Esophagus muscularis mucosa (tissue), 4 donors: ENCODE results near the gene PARP1. TPM values are rescaled to one million over a fixed set of nuclear protein-coding genes. Genes with fewer than 3 reads are reported as not detected.

Source experiments
- DNase-seq: peaks from one replicate; pipeline ENCODE4 v3.0.0-alpha.2; 2017; ENCODE audit errors: extremely low spot score
- H3K27ac ChIP-seq, 4 donors: fragments of 200-600 bp; sonication (generic); replicated peaks in 1 of 4; 1 replicate in 3 of 4; 2 replicates in 1 of 4; pipeline ENCODE4 v1.5.1; 2016 to 2019; ENCODE audit warnings: mild to moderate bottlenecking in 1 of 4
- H3K27me3 ChIP-seq, 4 donors: fragments of 200-600 bp; sonication (generic); one replicate each; pipeline versions ENCODE4 v1.5.1 to v1.6.0; 2016 to 2019
- H3K36me3 ChIP-seq, 4 donors: fragments of 200-600 bp; sonication (generic); one replicate each; pipeline ENCODE4 v1.5.1; 2016 to 2019
- H3K4me1 ChIP-seq, 4 donors: fragments of 200-600 bp; sonication (generic); one replicate each; pipeline ENCODE4 v1.5.1; 2016 to 2019
- H3K4me3 ChIP-seq, 4 donors: fragments of 200-600 bp; sonication (generic); 1 replicate in 2 of 4; 2 replicates in 2 of 4; pipeline ENCODE4 v1.5.1; 2016 to 2019; ENCODE audit warnings: mild to moderate bottlenecking in 4 of 4, moderate library complexity in 1 of 4
- H3K9me3 ChIP-seq, 4 donors: fragments of 200-600 bp; sonication (generic); 1 replicate in 3 of 4; 2 replicates in 1 of 4; pipeline ENCODE4 v1.5.1; 2016 to 2019
- CTCF ChIP-seq, 3 experiments: fragments of 200-600 bp in 2 of 3; fragments of 450-650 bp in 1 of 3; sonication (generic) in 2 of 3; IDR thresholded peaks; one replicate each; pipeline ENCODE4 v1.5.1; 2017 to 2019; ENCODE audit warnings: antibody characterized with exemption in 3 of 3, mild to moderate bottlenecking in 2 of 3, moderate library complexity in 1 of 3
- EP300 ChIP-seq: sonication (generic); formaldehyde crosslinking; IDR thresholded peaks from one replicate; pipeline ENCODE4 v1.6.1; 2017; ENCODE audit warnings: antibody characterized with exemption
- POLR2A ChIP-seq: fragments of 450-650 bp; IDR thresholded peaks from one replicate; pipeline ENCODE4 v1.6.1; 2017; ENCODE audit warnings: antibody characterized with exemption, moderate library complexity, mild to moderate bottlenecking, low read depth
- POLR2AphosphoS5 ChIP-seq, 2 donors: sonication (generic); formaldehyde crosslinking; IDR thresholded peaks; one replicate each; pipeline ENCODE4 v1.6.1; 2017; ENCODE audit warnings: antibody characterized with exemption in 2 of 2
- WGBS: methylation state at CpG from one replicate; pipeline ENCODE4 v1.1.5; 2018; 5-methylcytosine and 5-hydroxymethylcytosine counted together
- intact Hi-C: fragments of 100-400 bp; cut with DNase I; formaldehyde crosslinking; loops from one replicate; pipeline ENCODE4 v1.15.1; 2023
- total RNA-seq, 4 donors: library from RNA; depleted of rRNA; stranded (reverse); fragments of >200 nt; gene quantifications; one replicate each; pipeline versions ENCODE4 v1.1.0 to v1.2.1, GENCODE V29; 2016

Gene PARP1
- total RNA-seq, 4 donors from 2014 or later: 103 to 136 (median 108) TPM

DNA sequence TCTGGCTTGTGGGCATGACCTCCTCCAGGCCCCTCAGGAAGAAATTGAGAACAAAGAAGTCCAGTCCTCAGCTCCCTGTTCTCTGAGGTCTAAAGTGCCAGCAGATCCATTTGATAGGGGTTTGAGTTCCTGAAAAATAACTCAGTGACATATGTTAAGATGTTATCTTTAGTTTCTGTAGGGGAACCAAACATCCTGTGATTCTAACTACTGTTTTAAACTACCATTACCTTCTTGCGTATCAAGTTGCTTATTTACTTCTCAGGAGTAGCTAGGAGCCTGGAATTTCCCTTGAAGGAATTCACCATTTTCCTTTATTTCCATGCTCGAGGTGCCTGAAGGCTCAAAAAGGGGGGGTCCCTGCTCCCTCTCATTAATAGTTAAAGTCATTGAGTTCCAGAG, 80.1 kb downstream of the PARP1 start:
- WGBS: 69% methylated on average over 2 of the region's 2 CpGs

DNA sequence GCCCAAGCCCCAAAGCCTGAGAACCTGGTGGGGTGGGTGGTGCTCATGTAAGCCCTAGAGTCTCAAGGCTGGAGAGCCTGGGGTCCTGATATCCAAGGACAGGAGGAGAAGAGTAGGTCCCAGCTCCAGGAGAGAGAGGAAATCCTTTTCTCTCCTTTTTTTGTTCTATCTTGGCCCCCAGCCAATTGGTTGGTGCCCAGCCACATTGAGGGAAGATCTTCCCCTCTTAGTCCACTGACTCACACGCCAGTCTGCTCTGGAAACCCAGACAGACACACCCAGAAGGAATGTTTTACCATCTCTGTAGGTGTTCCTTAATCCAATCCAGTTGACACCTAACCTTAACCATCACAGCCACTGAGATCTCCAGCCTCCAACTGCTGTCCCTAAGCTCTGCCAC, 82.7 kb downstream of the PARP1 start:
- no peaks in the 10 kb centered on the region for H3K36me3 ChIP-seq
- intact Hi-C loops: no loop called here
- H3K27me3 ChIP-seq: peaks cover 0 to 5% (median 0%) of the 10 kb centered on the region in 4 donors
- 64% methylated on average over 1 of the region's 1 CpG for WGBS
- H3K27ac ChIP-seq: no peak overlapping the region
- H3K4me1 ChIP-seq: no peaks in the 10 kb centered on the region
- TF ChIP-seq CTCF (IDR thresholded peaks at IDR 0.05): no peak
- DNase-seq: no peak
- H3K4me3 ChIP-seq: no peak overlapping the region
- no peaks in the 10 kb centered on the region for H3K9me3 ChIP-seq

More for the DNA sequence above, 80.1 kb downstream of the PARP1 start:
- no peaks in the 10 kb centered on the region for H3K27me3 ChIP-seq
- no peak overlapping the region for H3K27ac ChIP-seq
- no peaks in the 10 kb centered on the region for H3K36me3 ChIP-seq
- intact Hi-C loops: no loop called here
- no peaks in the 10 kb centered on the region for H3K4me1 ChIP-seq
- TF ChIP-seq CTCF (IDR thresholded peaks at IDR 0.05) (no peak), POLR2AphosphoS5 (IDR thresholded peaks at IDR 0.05) (no peak), EP300 (no peak), POLR2A (no peak)
- H3K9me3 ChIP-seq: no peaks in the 10 kb centered on the region
- DNase-seq: no peak
- no peak overlapping the region for H3K4me3 ChIP-seq

GRCh38 chr1:226324479-226324878, 83.4 kb downstream of the PARP1 start:
- DNase-seq: no peak
- H3K4me1 ChIP-seq: no peaks in the 10 kb centered on the region
- no peak for TF ChIP-seq POLR2AphosphoS5 (IDR thresholded peaks at IDR 0.05)
- no peak for TF ChIP-seq CTCF (IDR thresholded peaks at IDR 0.05)
- TF ChIP-seq EP300: no peak
- no peak for TF ChIP-seq POLR2A
- peaks cover 0 to 5% (median 0%) of the 10 kb centered on the region in 4 donors for H3K27me3 ChIP-seq
- H3K4me3 ChIP-seq: no peak overlapping the region
- intact Hi-C loops: no loop called here
- H3K27ac ChIP-seq: no peak overlapping the region
- H3K9me3 ChIP-seq: no peaks in the 10 kb centered on the region
- H3K36me3 ChIP-seq: no peaks in the 10 kb centered on the region

DNA sequence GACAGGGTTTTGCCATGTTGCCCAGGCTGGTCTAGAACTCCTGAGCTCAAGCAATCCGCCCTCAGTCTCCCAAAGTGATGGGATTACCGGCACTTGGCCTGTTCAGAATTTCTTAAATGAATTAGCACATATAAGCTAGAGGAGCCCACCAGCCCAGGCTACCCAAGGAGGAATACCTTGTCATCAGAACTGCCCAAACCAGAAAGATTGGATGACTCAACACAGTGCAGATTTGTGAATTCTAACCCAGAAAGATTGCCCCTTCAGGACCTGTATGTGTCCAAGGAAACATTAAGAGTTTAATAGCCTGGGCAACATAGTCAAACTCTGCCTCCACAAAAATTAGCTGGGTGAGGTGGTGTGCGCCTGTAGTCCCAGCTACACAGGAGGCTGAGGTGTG, 84.9 kb downstream of the PARP1 start:
- intact Hi-C loops: no loop called here
- DNase-seq: no peak
- Histone ChIP-seq H3K27ac (no peak overlapping the region), H3K4me3 (no peak overlapping the region), H3K9me3 (no peaks in the 10 kb centered on the region), H3K27me3 (peaks cover 0 to 5% (median 0%) of the 10 kb centered on the region in 4 donors), H3K4me1 (no peaks in the 10 kb centered on the region), H3K36me3 (no peaks in the 10 kb centered on the region)
- TF ChIP-seq POLR2A: no peak
- TF ChIP-seq EP300: no peak
- TF ChIP-seq POLR2AphosphoS5 (IDR thresholded peaks at IDR 0.05): no peak
- TF ChIP-seq CTCF (IDR thresholded peaks at IDR 0.05): no peak
- WGBS: 100% methylated on average over 1 of the region's 3 CpGs

DNA sequence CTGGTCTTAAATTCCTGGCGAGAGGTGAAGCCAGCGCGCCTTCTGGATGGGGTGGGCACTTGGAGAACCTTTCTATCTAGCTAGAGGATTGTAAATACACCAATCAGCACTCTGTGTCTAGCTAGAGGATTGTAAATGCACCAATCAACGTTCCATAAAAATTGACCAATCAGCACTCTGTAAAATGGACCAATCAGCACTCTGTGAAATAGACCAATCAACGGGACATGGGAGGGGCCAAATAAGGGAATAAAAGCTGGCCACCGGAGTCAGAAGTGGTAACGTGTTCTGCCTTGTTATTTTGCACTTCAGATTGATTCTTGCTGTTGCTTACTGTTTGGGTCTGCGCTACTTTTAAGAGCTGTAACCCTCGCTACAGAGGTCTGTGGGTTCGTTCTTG, 87.0 kb downstream of the PARP1 start:
- Histone ChIP-seq H3K4me3 (no peak overlapping the region), H3K4me1 (no peaks in the 10 kb centered on the region), H3K36me3 (no peaks in the 10 kb centered on the region), H3K27me3 (peaks cover 0 to 5% (median 0%) of the 10 kb centered on the region in 4 donors), H3K9me3 (no peaks in the 10 kb centered on the region), H3K27ac (no peak overlapping the region)
- TF ChIP-seq EP300 (no peak), POLR2A (no peak), POLR2AphosphoS5 (IDR thresholded peaks at IDR 0.05) (no peak), CTCF (IDR thresholded peaks at IDR 0.05) (no peak)
- no peak for DNase-seq
- 92% methylated on average over 10 of the region's 10 CpGs for WGBS
- intact Hi-C loops: no loop called here
